Esophagus (tissue), 2 donors: Measurements from ENCODE around the gene FUCA1. TPM values are rescaled to one million over a fixed set of nuclear protein-coding genes. Genes with fewer than 3 reads are reported as not detected.

Experiments
- H3K27ac ChIP-seq, 2 donors: one replicate each; pipeline ENCODE4 v1.5.1; 2013; ENCODE audit warnings: low read depth in 2 of 2, mild to moderate bottlenecking in 2 of 2, inconsistent platforms in 1 of 2, low read length in 1 of 2, moderate library complexity in 1 of 2
- H3K27me3 ChIP-seq, 2 donors: one replicate each; pipeline ENCODE4 v1.6.1; 2013; ENCODE audit warnings: low read length in 2 of 2, control low read depth in 1 of 2, mild to moderate bottlenecking in 1 of 2; ENCODE audit not compliant: insufficient read depth in 2 of 2, control insufficient read depth in 1 of 2
- H3K36me3 ChIP-seq, 2 donors: one replicate each; pipeline ENCODE4 v1.6.1; 2013; ENCODE audit warnings: low read length in 1 of 2; ENCODE audit not compliant: control insufficient read depth in 2 of 2, insufficient read depth in 2 of 2
- H3K4me1 ChIP-seq, 2 donors: one replicate each; pipeline ENCODE4 v1.6.1; 2013; ENCODE audit warnings: low read length in 1 of 2; ENCODE audit not compliant: control insufficient read depth in 2 of 2, insufficient read depth in 2 of 2
- H3K4me3 ChIP-seq, 2 donors: one replicate each; pipeline ENCODE4 v1.5.1; 2013; ENCODE audit warnings: low read length in 2 of 2, mild to moderate bottlenecking in 2 of 2, low read depth in 1 of 2, moderate library complexity in 1 of 2
- H3K9me3 ChIP-seq, 2 donors: one replicate each; pipeline ENCODE4 v1.6.1; 2013; ENCODE audit warnings: mild to moderate bottlenecking in 2 of 2, low read depth in 1 of 2, low read length in 1 of 2, moderate library complexity in 1 of 2; ENCODE audit not compliant: control insufficient read depth in 2 of 2, insufficient read depth in 1 of 2
- WGBS, 2 donors: extraction: QIAGEN DNeasy Blood & Tissue Kit; methylation state at CpG; one replicate each; pipeline ENCODE4 v1.1.7; 2013; 5-methylcytosine and 5-hydroxymethylcytosine counted together
- polyA plus RNA-seq, 2 donors: library from polyadenylated mRNA; stranded (reverse); fragments of 200-250 nt; gene quantifications; one replicate each; pipeline ENCODE4 v1.2.3, GENCODE V29; 2013
- donor health status: healthy with polysubstance abuse.
- donor health status: Bipolar disorder and iron deficiency.

The FUCA1 gene
- polyA plus RNA-seq, 2 donors = 7.3 to 10.2 TPM

DNA sequence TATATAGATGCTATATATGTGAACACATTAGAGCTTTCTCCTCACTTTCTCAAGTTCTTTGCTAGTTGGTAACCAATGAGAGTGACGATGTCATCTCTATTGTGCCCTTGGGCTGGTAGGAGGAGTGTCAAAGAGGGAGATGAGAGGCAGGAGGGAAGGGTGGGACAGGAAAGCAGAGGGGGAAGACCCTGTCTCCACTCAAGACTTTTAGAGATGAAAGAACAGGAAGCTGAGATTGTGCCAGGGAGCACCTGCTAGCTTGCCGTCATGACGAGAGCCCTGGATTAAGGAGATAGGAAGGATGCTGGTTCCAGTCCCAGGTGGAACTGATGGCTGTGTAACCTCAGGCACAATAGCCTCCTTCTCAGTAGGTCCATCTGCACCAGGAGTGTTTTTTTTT is 28.4 kb upstream of the FUCA1 start:
- no peaks in the 10 kb centered on the region for H3K4me1 ChIP-seq
- no peak overlapping the region for H3K27ac ChIP-seq
- H3K9me3 ChIP-seq = no peaks in the 10 kb centered on the region
- no peaks in the 10 kb centered on the region for H3K27me3 ChIP-seq
- WGBS, 2 donors = 27 to 44% methylated on average over 3 of the region's 3 CpGs
- H3K36me3 ChIP-seq = no peaks in the 10 kb centered on the region
- H3K4me3 ChIP-seq = no peak overlapping the region

DNA sequence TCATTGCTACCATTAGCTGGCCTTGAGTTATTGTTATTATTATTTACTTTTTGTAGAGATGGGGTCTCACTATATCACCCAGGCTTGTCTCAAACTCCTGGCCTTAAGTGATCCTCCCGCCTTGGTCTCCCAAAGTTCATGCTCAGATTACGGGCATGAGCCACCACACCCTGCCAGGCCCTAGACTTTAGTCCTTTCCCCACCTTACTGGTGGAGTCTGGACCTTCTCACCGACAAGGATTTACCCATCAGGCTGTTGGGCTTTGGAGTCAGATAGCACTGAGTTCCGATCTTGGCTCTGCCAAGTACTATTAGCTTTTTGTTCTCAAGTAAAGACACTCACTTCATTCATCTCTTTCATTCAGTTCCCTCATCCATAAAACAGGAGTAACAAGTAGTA is 27.9 kb upstream of the FUCA1 start:
- Histone ChIP-seq H3K36me3 (no peaks in the 10 kb centered on the region), H3K9me3 (no peaks in the 10 kb centered on the region), H3K27me3 (no peaks in the 10 kb centered on the region), H3K4me3 (no peak overlapping the region), H3K27ac (no peak overlapping the region), H3K4me1 (no peaks in the 10 kb centered on the region)
- 72 to 78% methylated on average over 4 of the region's 4 CpGs for WGBS, 2 donors

GRCh38 chr1:23895082-23895481 is 27.0 kb upstream of the FUCA1 start:
- Histone ChIP-seq H3K9me3 (no peaks in the 10 kb centered on the region), H3K4me1 (no peaks in the 10 kb centered on the region), H3K4me3 (no peak overlapping the region), H3K27ac (no peak overlapping the region), H3K36me3 (no peaks in the 10 kb centered on the region), H3K27me3 (no peaks in the 10 kb centered on the region)
- 85% methylated on average over 5 of the region's 5 CpGs for WGBS, 2 donors

DNA sequence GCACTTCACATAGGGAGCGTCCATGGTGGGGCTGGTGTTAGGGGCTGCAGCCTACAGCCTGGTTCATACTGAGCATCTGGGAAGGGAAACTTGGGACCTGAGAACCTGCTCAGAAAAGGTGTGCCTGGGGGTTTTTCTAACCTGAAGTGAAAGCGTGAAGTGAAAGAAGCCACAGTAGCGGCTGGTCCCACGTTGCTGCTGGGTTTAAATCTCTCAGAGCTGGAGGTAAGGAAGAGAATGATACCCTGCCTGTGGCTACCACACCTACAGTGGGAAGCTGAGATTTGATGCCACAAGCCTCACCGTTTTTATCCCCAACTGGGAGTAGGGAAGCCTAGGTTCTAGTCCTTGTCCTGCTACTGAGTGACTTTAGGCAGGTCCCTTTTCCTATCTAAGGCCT is 21.0 kb upstream of the FUCA1 start:
- Histone ChIP-seq H3K9me3 (no peaks in the 10 kb centered on the region), H3K27ac (no peak overlapping the region), H3K4me3 (no peak overlapping the region), H3K4me1 (no peaks in the 10 kb centered on the region), H3K36me3 (no peaks in the 10 kb centered on the region), H3K27me3 (no peaks in the 10 kb centered on the region)
- WGBS, 2 donors = 80 to 86% methylated on average over 5 of the region's 5 CpGs

GRCh38 chr1:23885222-23885621 is 17.1 kb upstream of the FUCA1 start:
- Histone ChIP-seq H3K36me3 (no peaks in the 10 kb centered on the region), H3K27ac (no peak overlapping the region), H3K4me3 (no peak overlapping the region), H3K4me1 (no peaks in the 10 kb centered on the region), H3K27me3 (no peaks in the 10 kb centered on the region), H3K9me3 (no peaks in the 10 kb centered on the region)
- 73 to 94% methylated on average over 4 of the region's 4 CpGs for WGBS, 2 donors

GRCh38 chr1:23882746-23883145 is 14.7 kb upstream of the FUCA1 start:
- no peaks in the 10 kb centered on the region for H3K4me1 ChIP-seq

DNA sequence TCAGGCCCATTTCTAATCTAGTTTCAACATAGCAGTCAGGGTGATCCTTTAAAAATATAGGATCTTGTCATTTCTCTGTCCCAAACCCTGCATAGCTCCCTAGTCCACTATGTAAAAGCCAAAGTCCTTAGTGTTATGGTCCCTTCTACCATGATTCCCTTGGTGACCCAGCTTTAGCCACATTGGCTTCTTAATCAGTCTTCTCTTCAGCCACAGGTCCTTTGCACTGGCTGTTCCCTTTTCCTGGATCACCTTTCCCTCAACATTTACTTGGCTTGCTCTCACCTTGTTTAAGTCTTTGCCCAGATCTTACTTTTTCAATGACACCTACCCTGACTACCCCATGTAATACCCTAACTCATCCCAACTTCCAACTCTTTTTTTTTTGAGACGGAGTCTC is 11.7 kb upstream of the FUCA1 start:
- peaks cover 0 to 5% of the 10 kb centered on the region in 2 donors for H3K9me3 ChIP-seq
- H3K27me3 ChIP-seq = no peaks in the 10 kb centered on the region
- H3K27ac ChIP-seq = no peak overlapping the region
- no peaks in the 10 kb centered on the region for H3K4me1 ChIP-seq
- no peaks in the 10 kb centered on the region for H3K36me3 ChIP-seq
- no peak overlapping the region for H3K4me3 ChIP-seq
- WGBS, 2 donors = 100% methylated on average over 1 of the region's 1 CpG

More at GRCh38 chr1:23882746-23883145, 14.7 kb upstream of the FUCA1 start:
- no peaks in the 10 kb centered on the region for H3K36me3 ChIP-seq
- H3K9me3 ChIP-seq = peaks cover 0 to 5% of the 10 kb centered on the region in 2 donors
- no peak overlapping the region for H3K4me3 ChIP-seq
- WGBS, 2 donors = 61 to 77% methylated on average over 4 of the region's 4 CpGs
- H3K27me3 ChIP-seq = no peaks in the 10 kb centered on the region
- H3K27ac ChIP-seq = no peak overlapping the region

DNA sequence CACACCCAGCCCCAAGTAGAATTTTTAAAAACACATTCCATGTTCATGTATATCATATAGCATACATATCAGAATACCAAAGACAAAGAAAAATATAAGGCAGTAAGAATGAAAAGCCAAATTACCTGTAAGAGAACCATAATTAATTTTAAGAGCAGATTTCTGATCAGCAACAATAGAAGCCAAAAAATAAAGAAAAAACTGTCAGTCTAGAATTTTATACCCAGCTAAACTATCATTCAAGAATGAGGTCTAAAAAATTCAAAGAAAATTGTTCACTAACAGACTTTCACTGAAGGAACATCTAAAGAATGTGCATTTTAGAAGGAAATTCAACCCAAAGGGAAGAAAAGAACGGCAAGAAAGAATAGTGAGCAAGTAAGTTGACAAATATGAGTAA is 10.6 kb upstream of the FUCA1 start:
- no peak overlapping the region for H3K4me3 ChIP-seq
- H3K9me3 ChIP-seq = peaks cover 0 to 5% of the 10 kb centered on the region in 2 donors
- no peaks in the 10 kb centered on the region for H3K27me3 ChIP-seq
- no peaks in the 10 kb centered on the region for H3K36me3 ChIP-seq
- no peak overlapping the region for H3K27ac ChIP-seq
- WGBS, 2 donors = 81 to 86% methylated on average over 1 of the region's 1 CpG
- H3K4me1 ChIP-seq = no peaks in the 10 kb centered on the region

DNA sequence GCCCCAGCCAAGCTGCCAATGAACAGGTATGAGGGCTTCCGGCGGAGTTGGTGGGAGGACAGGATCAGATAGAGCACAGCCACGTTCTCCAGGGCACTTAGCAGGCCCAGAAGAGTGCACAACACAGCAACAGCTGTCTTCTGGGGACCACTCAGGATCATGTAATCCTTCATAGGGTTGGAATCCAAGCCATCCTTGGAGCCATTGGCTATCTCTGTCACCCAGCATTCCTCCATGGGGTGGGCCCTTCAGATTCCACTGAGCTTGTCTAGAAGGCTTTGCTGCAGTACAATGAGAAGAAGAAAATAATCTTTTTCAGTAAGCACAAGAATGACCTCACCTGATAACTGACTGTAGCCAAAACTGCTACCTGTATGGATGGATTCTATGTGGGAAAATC is 7.3 kb upstream of the FUCA1 start:
- Histone ChIP-seq H3K9me3 (peaks cover 0 to 5% of the 10 kb centered on the region in 2 donors), H3K27ac (no peak overlapping the region), H3K36me3 (no peaks in the 10 kb centered on the region), H3K4me1 (no peaks in the 10 kb centered on the region), H3K27me3 (no peaks in the 10 kb centered on the region), H3K4me3 (no peak overlapping the region)
- 77 to 81% methylated on average over 3 of the region's 3 CpGs for WGBS, 2 donors

GRCh38 chr1:23872421-23872820 is 4.3 kb upstream of the FUCA1 start:
- H3K27ac ChIP-seq = no peak overlapping the region
- WGBS, 2 donors = 82 to 84% methylated on average over 3 of the region's 3 CpGs
- no peak overlapping the region for H3K4me3 ChIP-seq
- H3K36me3 ChIP-seq = no peaks in the 10 kb centered on the region
- H3K9me3 ChIP-seq = no peaks in the 10 kb centered on the region
- H3K4me1 ChIP-seq = peaks cover 0 to 2% of the 10 kb centered on the region in 2 donors
- no peaks in the 10 kb centered on the region for H3K27me3 ChIP-seq
